A673 (cell line): ENCODE measurements around the gene CAMK4. TPM values are rescaled to one million over a fixed set of nuclear protein-coding genes. Genes with fewer than 3 reads are reported as not detected.

Source experiments
- BruUV-seq: library from RNA; stranded (reverse); fragments of 400-500 nt; replicated peaks from 2 replicates; lab custom pipeline; 2021; lab: Mats Ljungman, UMichigan
- CTCF ChIA-PET: fragments of 300-600 bp; sonication (Branson Sonifier 250); formaldehyde crosslinking; loops from one replicate; lab custom pipeline; 2022; ENCODE audit warnings: antibody characterized with exemption; lab: Charles Lee
- POLR2A ChIA-PET: fragments of 300-600 bp; sonication (Branson Sonifier 250); formaldehyde crosslinking; loops from one replicate; lab custom pipeline; 2022; ENCODE audit warnings: antibody characterized with exemption; ENCODE audit not compliant: low non-redundant PET; lab: Charles Lee
- DNase-seq: peaks from one replicate; pipeline ENCODE4 v3.0.0-alpha.2; 2015; ENCODE audit warnings: low spot score
- H3K27ac ChIP-seq: fragments of 200-600 bp; sonication (generic); 2 replicates; pipeline ENCODE4 v1.5.1; 2016; ENCODE audit warnings: mixed run types, low read depth, mild to moderate bottlenecking, mixed read lengths, antibody characterized with exemption, low read length; ENCODE audit not compliant: poor library complexity, severe bottlenecking
- H3K27me3 ChIP-seq: fragments of 200-600 bp; sonication (generic); replicated peaks from 2 replicates; pipeline ENCODE4 v1.6.1; 2017; ENCODE audit warnings: mixed run types, low read depth, mild to moderate bottlenecking, mixed read lengths, antibody characterized with exemption, low read length; ENCODE audit not compliant: insufficient read depth, poor library complexity
- H3K36me3 ChIP-seq: fragments of 200-600 bp; sonication (generic); 2 replicates; pipeline ENCODE4 v1.6.1; 2016; ENCODE audit warnings: mixed run types, mild to moderate bottlenecking, mixed read lengths, antibody characterized with exemption, low read length; ENCODE audit not compliant: insufficient read depth, poor library complexity, severe bottlenecking
- H3K4me1 ChIP-seq: fragments of 200-600 bp; sonication (generic); 2 replicates; pipeline ENCODE4 v1.6.1; 2017; ENCODE audit warnings: mixed run types, mild to moderate bottlenecking, mixed read lengths, antibody characterized with exemption, low read length; ENCODE audit not compliant: insufficient read depth, poor library complexity, severe bottlenecking
- H3K4me3 ChIP-seq: fragments of 200-600 bp; sonication (generic); 2 replicates; pipeline ENCODE4 v1.5.1; 2016; ENCODE audit warnings: low read depth, mixed run types, mild to moderate bottlenecking, mixed read lengths, low read length; ENCODE audit not compliant: poor library complexity, severe bottlenecking
- H3K9me3 ChIP-seq: fragments of 200-600 bp; sonication (generic); 2 replicates; pipeline ENCODE4 v1.6.1; 2016; ENCODE audit warnings: mixed run types, low read depth, mild to moderate bottlenecking, mixed read lengths, antibody characterized with exemption, low read length; ENCODE audit not compliant: poor library complexity, severe bottlenecking
- CTCF ChIP-seq: fragments of 300-800, 200-600 bp; sonication (generic); conservative IDR thresholded peaks from 2 replicates; pipeline ENCODE4 v1.5.1; 2017; ENCODE audit warnings: low read depth, mild to moderate bottlenecking, antibody characterized with exemption, low read length, moderate library complexity, mixed read lengths
- EZH2 ChIP-seq: fragments of 200-600 bp; sonication (generic); IDR thresholded peaks from 2 replicates; pipeline ENCODE4 v1.6.1; 2017; ENCODE audit warnings: borderline replicate concordance, low read depth, mild to moderate bottlenecking, mixed read lengths, antibody characterized with exemption, low read length; ENCODE audit not compliant: poor library complexity, severe bottlenecking
- intact Hi-C: fragments of 100-400 bp; cut with micrococcal nuclease; formaldehyde crosslinking; loops from one replicate; pipeline ENCODE4 v1.10.0; 2022; ENCODE audit not compliant: unreplicated experiment
- total RNA-seq: library from RNA; stranded (reverse); gene quantifications from 2 replicates; pipeline ENCODE4 v1.2.3, GENCODE V29; 2021

Gene CAMK4
- total RNA-seq, 1 experiment from 2014 or later, result 0.88 TPM

GRCh38 chr5:111280282-111280951, 56.2 kb downstream of the CAMK4 start:
- ChIA-PET CTCF (no interaction called here), POLR2A (interaction anchor here (0.6 kb wide), 1 partner anchor 173 kb away, joined by 3 read pairs; no protein-coding TSS in a partner anchor)
- Histone ChIP-seq H3K4me3 (no peak overlapping the region), H3K36me3 (no peaks in the 10 kb centered on the region), H3K27me3 (peaks cover 8% of the 10 kb centered on the region), H3K9me3 (no peaks in the 10 kb centered on the region), H3K4me1 (no peaks in the 10 kb centered on the region), H3K27ac (no peak overlapping the region)
- intact Hi-C loops, result no loop called here
- no peak for DNase-seq
- no TSS peak for BruUV-seq
- no peak for TF ChIP-seq CTCF
- no peak for TF ChIP-seq EZH2

- DNase-seq, result no peak
- H3K36me3 ChIP-seq, result no peaks in the 10 kb centered on the region
- H3K4me3 ChIP-seq, result no peak overlapping the region
- no peaks in the 10 kb centered on the region for H3K9me3 ChIP-seq
- ChIA-PET POLR2A (no interaction called here), CTCF (no interaction called here)
- no peaks in the 10 kb centered on the region for H3K27me3 ChIP-seq
- intact Hi-C loops, result no loop called here
- H3K4me1 ChIP-seq, result no peaks in the 10 kb centered on the region
- no peak overlapping the region for H3K27ac ChIP-seq
- no TSS peak for BruUV-seq
- TF ChIP-seq CTCF (no peak), EZH2 (no peak)
Measured at GRCh38 chr5:111282798-111283197, 58.6 kb downstream of the CAMK4 start.

GRCh38 chr5:111284825-111285224, 60.6 kb downstream of the CAMK4 start:
- H3K4me3 ChIP-seq, result no peak overlapping the region
- ChIA-PET CTCF (no interaction called here), POLR2A (no interaction called here)
- H3K27ac ChIP-seq, result no peak overlapping the region
- BruUV-seq, result no TSS peak
- no peaks in the 10 kb centered on the region for H3K4me1 ChIP-seq
- intact Hi-C loops, result no loop called here
- no peaks in the 10 kb centered on the region for H3K36me3 ChIP-seq
- H3K27me3 ChIP-seq, result no peaks in the 10 kb centered on the region
- DNase-seq, result no peak
- TF ChIP-seq CTCF, result no peak
- TF ChIP-seq EZH2, result no peak
- H3K9me3 ChIP-seq, result no peaks in the 10 kb centered on the region
